ENCODE measurements around the gene PLAGL2. TPM values are rescaled to one million over a fixed set of nuclear protein-coding genes. Genes with fewer than 3 reads are reported as not detected.

The PLAGL2 gene
- total RNA-seq, 1 experiment from 2014 or later: 30.5 TPM

DNA sequence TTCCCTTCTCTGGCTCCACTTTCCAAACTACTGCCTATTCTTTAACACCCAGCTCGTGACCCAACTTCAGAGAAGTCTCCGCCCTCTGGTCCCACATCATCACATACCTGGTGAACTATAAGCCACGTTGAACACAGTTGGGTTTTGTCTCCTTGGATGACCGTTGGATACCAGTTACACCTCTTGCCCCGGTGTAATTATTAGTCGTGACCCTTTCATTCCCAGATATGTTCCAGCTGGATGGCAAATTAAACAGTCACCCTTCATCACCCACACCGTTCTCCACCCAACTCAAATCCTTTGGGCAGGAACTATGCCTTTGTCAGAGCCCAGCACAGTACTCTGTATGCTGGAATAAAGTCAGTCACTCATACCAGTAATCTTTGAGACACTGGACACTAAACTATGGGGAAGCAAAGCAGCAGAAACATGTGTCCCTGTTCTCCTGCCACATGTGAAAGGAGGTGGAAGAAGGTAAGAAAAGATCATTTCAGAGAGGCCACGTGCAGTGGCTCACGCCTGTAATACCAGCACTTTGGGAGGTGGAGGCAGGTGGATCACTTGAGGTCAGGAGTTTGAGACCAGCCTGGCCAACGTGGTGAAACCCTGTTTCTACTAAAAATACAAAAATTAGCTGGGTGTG lies 22.5 kb downstream of the PLAGL2 start:
- Mint-ChIP-seq H3K27ac (ENCODE audit: unreplicated experiment) (no peak overlapping the region), H3K4me3 (ENCODE audit: low read depth, unreplicated experiment) (no peak overlapping the region), H3K36me3 (ENCODE audit: insufficient read depth, unreplicated experiment) (no peaks in the 10 kb centered on the region), H3K9me3 (ENCODE audit: low read depth, unreplicated experiment) (no peaks in the 10 kb centered on the region), H3K27me3 (ENCODE audit: unreplicated experiment) (peaks cover 15% of the 10 kb centered on the region), H3K4me1 (ENCODE audit: low read depth, unreplicated experiment) (no peaks in the 10 kb centered on the region)
- no TSS peak for BruUV-seq (replicated peaks)
- CTCF ChIA-PET: no interaction called here
- DNase-seq: no peak
- TF ChIP-seq, protein P1, sequence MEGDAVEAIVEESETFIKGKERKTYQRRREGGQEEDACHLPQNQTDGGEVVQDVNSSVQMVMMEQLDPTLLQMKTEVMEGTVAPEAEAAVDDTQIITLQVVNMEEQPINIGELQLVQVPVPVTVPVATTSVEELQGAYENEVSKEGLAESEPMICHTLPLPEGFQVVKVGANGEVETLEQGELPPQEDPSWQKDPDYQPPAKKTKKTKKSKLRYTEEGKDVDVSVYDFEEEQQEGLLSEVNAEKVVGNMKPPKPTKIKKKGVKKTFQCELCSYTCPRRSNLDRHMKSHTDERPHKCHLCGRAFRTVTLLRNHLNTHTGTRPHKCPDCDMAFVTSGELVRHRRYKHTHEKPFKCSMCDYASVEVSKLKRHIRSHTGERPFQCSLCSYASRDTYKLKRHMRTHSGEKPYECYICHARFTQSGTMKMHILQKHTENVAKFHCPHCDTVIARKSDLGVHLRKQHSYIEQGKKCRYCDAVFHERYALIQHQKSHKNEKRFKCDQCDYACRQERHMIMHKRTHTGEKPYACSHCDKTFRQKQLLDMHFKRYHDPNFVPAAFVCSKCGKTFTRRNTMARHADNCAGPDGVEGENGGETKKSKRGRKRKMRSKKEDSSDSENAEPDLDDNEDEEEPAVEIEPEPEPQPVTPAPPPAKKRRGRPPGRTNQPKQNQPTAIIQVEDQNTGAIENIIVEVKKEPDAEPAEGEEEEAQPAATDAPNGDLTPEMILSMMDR (IDR thresholded peaks at IDR 0.05; ENCODE audit: unreplicated experiment): no peak
- intact Hi-C loops (cut with micrococcal nuclease; ENCODE audit: unreplicated experiment): no loop called here

DNA sequence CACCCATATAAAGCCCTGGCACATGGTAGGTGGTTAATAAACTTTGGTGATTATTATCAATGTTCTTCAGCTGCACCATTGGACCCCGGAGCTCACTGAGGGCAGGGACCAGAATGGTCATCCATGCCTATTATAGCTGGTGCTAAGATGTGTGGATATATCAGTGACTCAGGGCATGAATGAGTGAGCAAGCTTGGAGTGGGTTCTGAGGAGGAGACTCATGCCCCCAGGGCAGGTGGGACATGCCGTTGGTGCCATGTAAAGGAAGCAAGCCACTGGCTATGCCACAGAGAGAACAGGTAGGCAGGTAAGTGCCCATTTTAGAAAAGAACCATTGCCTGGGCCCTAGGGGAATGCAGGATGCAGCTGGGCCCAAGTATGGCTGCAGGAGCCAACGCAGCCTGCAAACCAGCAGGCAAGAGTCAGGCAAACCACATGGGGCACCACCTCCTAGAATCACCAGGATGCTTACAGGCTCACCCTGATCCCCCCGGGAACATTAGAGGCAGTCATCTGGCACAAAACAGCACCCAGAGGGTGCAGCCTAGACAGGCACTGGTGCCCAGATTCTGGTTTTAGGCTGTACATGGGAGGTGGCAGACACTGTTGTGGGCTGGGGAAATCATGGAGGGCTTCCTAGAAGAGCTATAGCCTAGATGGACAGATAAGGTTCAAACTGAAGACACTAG lies 23.5 kb downstream of the PLAGL2 start:
- H3K4me1 Mint-ChIP-seq (ENCODE audit: low read depth, unreplicated experiment): no peaks in the 10 kb centered on the region
- no peaks in the 10 kb centered on the region for H3K36me3 Mint-ChIP-seq (ENCODE audit: insufficient read depth, unreplicated experiment)
- CTCF ChIA-PET: no interaction called here
- intact Hi-C loops (cut with micrococcal nuclease; ENCODE audit: unreplicated experiment): no loop called here
- DNase-seq: no peak
- no peak overlapping the region for H3K27ac Mint-ChIP-seq (ENCODE audit: unreplicated experiment)
- peaks cover 15% of the 10 kb centered on the region for H3K27me3 Mint-ChIP-seq (ENCODE audit: unreplicated experiment)
- BruUV-seq (replicated peaks): no TSS peak
- TF ChIP-seq, protein P1 (IDR thresholded peaks at IDR 0.05; ENCODE audit: unreplicated experiment): no peak
- no peaks in the 10 kb centered on the region for H3K9me3 Mint-ChIP-seq (ENCODE audit: low read depth, unreplicated experiment)
- H3K4me3 Mint-ChIP-seq (ENCODE audit: low read depth, unreplicated experiment): no peak overlapping the region

DNA sequence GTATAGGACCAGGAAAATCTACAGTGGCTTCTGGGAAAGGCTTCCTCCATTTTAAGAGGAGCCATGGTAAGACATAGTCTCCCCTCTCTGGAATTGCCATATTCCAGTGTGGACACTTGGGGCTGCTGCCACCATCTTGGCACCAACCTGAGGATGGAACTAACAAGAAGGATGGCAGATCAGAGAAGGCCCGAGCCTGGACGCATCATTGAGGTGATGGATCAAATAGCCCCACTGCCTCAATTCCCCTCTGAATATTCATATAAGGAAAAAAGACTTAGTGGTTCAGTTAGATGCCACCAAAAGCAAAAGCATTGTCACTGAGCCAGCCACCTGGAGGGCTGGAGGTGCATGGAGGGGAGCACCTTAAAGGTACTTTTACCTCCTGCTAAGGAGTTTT lies 25.9 kb downstream of the PLAGL2 start:
- no TSS peak for BruUV-seq (replicated peaks)
- no peaks in the 10 kb centered on the region for H3K9me3 Mint-ChIP-seq (ENCODE audit: low read depth, unreplicated experiment)
- no peak overlapping the region for H3K4me3 Mint-ChIP-seq (ENCODE audit: low read depth, unreplicated experiment)
- peaks cover 15% of the 10 kb centered on the region for H3K27me3 Mint-ChIP-seq (ENCODE audit: unreplicated experiment)
- no peaks in the 10 kb centered on the region for H3K4me1 Mint-ChIP-seq (ENCODE audit: low read depth, unreplicated experiment)
- TF ChIP-seq, protein P1 (IDR thresholded peaks at IDR 0.05; ENCODE audit: unreplicated experiment): no peak
- intact Hi-C loops (cut with micrococcal nuclease; ENCODE audit: unreplicated experiment): no loop called here
- CTCF ChIA-PET: no interaction called here
- H3K27ac Mint-ChIP-seq (ENCODE audit: unreplicated experiment): no peak overlapping the region
- H3K36me3 Mint-ChIP-seq (ENCODE audit: insufficient read depth, unreplicated experiment): no peaks in the 10 kb centered on the region
- no peak for DNase-seq

DNA sequence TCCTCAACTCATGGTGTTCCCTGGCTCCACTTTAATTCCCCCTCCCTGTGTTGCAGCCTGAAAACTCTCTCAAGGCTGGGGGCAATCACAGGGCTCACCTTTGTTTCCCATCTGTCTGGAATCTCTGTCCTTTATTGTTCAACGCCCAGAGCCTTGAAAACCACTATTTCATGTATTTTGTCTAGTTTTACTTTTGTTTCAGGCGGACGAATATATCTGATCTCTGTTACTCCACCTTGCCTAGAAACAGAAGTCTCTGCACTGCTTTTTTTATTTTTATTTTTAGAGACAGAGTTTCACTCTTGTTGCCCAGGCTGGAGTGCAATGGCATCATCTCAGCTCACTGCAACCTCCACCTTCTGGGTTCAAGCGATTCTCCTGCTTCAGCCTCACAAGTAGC lies 27.6 kb downstream of the PLAGL2 start:
- BruUV-seq (replicated peaks): no TSS peak
- Mint-ChIP-seq H3K36me3 (ENCODE audit: insufficient read depth, unreplicated experiment) (peaks cover 4% of the 10 kb centered on the region), H3K4me1 (ENCODE audit: low read depth, unreplicated experiment) (no peaks in the 10 kb centered on the region), H3K9me3 (ENCODE audit: low read depth, unreplicated experiment) (no peaks in the 10 kb centered on the region), H3K27ac (ENCODE audit: unreplicated experiment) (no peak overlapping the region), H3K27me3 (ENCODE audit: unreplicated experiment) (peaks cover 6% of the 10 kb centered on the region), H3K4me3 (ENCODE audit: low read depth, unreplicated experiment) (no peak overlapping the region)
- intact Hi-C loops (cut with micrococcal nuclease; ENCODE audit: unreplicated experiment): no loop called here
- no peak for DNase-seq
- TF ChIP-seq, protein P1 (IDR thresholded peaks at IDR 0.05; ENCODE audit: unreplicated experiment): no peak
- CTCF ChIA-PET: no interaction called here
